Cerebellar cortex (tissue), 1 donor: Measurements from ENCODE around the gene ECI2.

Experiments used
- DNase-seq: peaks from one replicate; pipeline ENCODE4 v3.0.0-alpha.2; 2015; ENCODE audit warnings: low spot score

The ECI2 gene, protein sequence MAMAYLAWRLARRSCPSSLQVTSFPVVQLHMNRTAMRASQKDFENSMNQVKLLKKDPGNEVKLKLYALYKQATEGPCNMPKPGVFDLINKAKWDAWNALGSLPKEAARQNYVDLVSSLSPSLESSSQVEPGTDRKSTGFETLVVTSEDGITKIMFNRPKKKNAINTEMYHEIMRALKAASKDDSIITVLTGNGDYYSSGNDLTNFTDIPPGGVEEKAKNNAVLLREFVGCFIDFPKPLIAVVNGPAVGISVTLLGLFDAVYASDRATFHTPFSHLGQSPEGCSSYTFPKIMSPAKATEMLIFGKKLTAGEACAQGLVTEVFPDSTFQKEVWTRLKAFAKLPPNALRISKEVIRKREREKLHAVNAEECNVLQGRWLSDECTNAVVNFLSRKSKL

DNA sequence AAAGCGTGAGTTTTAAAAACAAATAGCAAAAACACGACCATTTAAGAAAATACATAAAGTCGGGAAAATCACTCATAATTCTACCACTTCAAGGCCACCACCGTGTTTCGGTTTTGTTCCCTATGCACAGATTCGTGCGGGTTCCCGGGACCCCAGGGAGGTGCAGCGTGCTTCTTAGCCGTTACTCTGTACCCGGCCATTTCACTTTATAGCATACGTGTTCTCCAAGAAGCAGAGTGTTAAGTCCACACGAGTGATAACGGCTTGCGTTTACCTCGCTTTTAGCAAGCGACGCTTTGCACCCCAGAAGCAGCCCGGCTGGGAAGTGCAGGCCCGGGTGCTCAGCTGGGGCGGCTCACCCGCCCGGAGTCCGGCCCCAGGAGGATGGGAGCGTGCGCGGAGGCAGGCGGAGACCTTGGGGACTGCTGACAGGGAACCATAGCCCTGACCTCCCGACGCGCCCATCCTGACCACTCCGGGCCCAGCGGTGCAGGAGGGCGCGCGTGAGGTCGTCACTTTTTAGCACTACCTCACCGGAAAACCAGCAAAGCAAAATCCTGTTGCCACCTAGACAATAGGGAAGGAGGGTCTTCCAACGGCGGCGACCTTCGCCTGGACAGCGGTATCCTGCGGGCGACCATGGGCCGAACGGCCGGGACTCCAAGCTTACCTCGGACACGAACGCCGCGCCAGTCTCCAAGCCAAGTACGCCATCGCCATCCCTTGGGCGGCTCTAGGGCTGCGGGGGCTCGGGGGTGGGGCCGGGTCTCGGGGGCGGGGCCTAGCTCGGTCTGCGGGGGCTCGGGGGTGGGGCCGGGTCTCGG is at the start of gene ECI2:
ECI2 (minus strand) TSS at position 735 of the 824 bp plus-strand sequence; CDS start at position 720, 15 bp downstream.
- peak; percentile 58 for DNase-seq

DNA sequence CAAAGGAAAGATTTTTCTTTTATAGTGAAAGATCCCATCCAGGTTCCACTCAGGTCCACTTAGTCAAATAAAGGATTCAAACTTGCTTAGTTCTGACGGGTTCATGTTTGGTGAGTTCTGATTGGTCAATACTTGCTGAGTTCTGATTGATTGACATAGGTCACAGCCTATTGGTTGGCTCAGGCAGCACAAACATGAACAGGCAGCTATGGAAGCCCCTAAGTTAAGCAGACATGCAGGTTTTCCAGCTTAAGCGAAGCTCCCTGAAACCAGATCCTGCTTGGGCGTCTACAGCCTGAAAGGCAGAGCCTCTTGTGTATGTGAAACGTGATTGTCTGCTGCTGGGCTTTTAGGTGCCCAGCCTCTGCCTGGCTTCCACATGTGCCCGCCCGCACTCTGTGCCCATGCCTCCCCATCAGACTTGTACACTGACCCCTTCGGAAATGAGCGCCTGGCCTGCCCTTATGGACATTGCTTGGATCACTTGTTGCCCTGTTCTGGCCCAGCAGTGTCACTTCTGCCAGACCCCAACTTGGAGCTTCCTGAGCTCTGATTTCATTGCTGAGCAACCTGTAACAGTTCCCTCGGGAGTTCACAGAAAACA is 45.4 kb upstream of the ECI2 start:
- no peak for DNase-seq

DNA sequence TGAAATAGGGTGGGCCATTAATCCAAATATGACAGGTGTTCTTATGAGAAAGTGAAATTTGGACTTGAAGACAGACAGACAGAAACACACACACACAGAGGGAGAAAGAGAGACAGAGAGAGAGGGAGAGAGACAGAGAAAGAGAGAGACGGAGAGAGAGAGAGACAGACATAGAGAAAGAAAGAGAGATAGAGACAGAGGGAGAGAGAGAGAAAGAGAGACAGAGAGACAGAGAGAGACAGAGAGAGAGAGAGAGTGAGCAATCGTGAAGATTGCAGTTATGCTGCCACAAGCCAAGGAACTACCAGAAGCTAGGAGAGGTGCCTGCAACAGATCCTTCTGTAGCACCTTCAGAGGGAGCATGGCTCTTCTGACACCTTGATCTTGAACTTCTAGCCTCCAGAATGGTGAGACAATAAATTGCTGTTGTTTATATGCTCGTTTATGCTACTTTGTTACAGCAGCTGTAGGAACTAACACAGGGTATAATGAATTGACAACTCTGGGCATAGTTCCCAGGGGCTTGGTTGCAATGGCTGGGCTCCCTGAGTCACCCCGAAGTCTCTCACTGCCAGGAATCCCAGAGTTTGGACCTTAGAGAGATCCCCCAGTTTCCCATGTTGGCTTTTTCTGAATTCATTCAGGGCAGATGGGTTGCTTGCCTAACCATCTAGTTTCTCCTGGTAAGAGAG is 44.7 kb upstream of the ECI2 start:
- no peak for DNase-seq

DNA sequence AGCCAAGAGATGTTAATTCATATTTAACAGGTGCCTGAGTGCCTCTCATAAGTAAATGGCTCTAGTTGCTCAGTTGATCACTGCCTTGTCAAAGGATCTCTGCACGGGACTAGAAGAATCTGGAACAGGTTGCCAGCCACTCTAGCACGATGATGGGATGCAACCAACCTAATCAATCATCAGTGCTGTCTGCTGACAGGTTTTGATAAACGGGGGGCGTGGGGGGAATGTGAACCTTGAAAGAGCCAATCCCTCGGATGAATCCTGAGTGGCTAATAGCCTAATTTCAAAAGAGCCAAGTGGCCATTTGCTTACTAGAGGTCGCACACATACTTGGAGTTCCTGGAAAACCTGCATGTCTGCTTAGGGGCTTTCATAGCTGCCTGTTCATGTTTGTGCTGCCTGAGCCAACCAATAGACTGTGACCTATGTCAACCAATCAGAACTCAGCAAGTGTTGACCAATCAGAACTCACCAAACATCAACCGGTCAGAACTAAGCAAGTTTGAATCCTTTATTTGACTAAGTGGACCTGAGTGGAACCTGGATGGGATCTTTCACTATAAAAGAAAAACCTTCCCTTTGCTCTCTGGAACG is 43.5 kb upstream of the ECI2 start:
- DNase-seq: no peak

DNA sequence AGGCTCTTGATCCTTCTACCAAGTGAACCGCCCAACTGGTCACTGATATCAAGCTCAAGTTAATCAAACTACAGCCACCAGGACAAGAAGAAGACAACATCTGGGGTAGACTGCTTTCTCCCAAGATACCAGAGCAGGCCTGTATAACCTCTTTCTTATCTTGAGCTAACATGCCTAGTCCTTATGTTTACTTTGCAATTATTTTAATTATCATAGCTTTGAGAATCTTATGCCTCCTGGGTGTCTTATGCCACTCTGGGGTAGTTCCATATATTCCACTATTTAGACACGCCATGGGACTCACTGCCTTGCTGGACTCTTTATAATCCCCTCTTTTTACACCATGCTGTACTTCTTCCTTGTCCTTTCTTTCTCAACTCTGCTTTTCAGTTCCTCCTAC is 41.5 kb upstream of the ECI2 start:
- DNase-seq: no peak

DNA sequence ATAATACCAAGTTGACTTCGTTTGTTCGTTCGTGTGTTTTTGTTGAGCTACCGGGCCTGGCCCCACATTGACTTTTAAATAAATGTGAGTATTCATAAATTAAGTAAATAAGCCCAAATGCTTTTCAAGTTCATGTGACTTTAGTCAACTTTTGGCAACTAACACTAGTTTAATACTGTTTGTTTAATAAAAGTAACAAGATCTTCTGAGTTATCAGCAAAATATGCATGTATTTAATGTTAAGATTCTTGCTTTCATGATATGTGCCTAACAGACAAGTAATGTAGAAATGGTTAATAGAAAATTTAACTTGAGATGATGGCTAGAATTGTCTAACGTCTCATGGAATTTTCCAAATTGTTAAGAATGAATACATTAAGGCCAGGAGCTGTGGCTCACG is 38.7 kb upstream of the ECI2 start:
- DNase-seq: no peak

DNA sequence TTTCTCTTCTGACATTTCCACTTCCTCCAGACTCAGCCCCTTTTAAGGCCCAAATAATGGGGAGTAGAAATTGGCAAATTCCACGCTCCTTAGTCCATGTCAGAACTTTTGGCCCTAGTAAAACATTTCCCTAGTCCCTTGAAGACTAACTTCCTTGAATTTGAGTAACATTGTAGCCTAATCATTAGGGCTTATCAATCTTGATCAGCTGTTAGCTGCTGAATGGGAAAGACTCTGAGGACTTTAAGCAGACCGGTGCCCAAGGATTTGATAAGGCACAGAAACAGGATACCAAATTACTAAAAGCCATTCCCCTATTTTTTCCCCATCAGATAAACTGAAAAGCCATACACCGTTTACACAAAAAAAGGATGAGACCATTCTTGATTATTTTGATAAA is 37.0 kb upstream of the ECI2 start:
- DNase-seq: no peak

DNA sequence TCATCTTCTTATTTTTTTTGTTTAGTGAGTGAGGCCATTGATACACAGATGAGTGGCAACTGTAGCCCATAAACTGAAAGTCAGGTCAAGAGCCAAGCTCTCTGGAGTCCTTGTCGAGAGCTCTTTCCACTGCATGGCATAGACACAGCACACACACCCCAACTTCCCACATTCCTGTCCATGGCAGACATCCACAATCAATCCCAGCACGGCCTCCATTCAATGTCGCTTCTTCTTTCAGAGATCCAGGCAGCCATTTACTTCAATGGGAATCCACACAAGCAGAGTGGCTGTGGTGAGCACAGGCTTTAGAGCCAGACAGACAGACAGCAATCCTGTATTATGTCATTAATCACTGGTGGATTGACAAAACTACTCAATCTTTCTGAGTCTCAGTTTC is 34.9 kb upstream of the ECI2 start:
- no peak for DNase-seq

DNA sequence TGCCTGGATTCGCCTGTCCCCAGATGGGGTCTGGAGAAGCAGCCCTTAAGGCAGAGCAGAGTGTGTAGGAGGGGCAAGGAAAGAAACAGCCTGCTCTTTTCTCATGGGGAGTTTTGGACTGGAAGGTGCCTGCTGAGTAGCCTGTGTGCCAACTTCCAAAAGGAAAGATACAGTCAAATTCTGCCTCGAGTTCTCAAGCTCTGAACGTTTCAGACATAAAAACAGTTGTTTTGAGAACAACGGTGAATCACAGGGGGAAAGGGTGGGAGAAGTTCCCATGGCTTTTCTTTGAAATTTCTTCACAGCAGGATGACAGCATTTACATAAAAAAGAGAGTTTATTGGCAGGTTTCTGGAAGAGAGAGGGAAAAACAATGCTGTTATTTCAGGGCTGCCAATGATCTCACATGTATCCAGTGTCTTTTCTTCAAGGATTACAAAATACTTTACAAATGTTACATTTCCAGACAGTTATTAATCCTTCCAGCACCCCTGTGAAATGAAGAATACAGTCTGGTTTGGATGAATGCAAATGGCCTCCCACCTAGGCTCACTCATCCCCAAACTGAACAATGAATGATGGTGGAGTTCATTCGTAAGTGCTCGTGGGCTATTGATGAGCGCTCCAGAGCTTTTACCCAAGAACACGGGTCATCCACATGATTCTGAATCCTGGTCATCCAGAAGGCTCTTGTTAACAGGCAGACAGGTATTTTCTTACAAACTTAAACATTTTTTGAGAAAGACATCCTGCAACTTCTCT is 33.8 kb upstream of the ECI2 start:
- DNase-seq: no peak

DNA sequence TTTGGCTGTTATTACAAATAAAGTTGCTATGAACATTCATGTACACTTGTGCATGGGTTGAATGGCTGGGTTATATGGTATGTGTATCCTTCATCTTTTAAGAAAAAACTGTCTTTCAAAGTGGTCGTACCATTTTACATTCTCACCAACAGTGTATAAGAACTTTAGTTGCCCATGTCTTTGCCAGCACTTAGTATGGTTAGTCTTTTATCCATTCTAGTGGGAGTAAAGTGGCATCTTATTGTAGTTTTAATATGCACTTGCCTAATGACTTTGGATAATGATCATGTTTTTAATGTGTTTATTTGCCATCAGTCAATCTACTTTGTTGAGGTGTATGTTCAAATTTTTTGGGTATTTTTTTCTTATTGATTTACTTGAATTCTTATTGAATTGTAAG is 32.5 kb upstream of the ECI2 start:
- DNase-seq: no peak

DNA sequence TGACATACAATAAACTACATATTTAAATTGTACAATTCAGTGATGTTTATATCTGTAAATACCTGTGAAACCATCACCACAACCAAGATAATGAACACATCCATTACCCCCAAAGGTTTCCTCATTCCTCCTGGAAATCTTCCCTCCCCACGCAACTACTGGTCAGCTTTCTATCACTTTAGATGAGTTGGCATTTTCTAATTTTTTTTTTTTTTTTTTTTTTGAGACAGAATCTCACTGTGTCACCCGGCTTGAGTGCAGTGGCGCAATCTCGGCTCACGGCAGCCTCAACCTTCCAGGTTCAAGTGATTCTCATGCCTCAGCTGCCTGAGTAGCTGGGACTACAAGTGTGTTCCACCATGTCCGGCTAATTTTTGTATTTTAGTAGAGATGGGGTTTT is 31.7 kb upstream of the ECI2 start:
- DNase-seq: no peak

DNA sequence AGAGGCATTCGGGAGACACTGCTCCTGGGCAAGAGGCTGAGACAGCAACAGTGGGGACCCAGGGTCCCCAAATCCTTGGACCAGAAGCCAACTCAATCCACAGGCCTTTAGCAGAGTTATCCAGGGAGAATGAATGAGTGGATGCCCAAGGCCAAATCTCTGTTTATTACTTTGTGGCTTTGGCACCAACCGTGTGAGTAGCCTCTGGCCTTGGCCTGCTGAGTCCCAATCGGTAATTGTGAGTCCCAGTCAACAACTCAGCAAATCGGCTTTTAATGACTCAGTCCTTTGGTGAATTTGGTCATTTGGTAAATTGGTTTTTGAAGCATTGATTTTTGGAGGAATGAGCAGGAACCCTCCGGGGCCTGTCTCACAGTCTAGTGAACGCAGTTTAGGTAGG is 29.1 kb upstream of the ECI2 start:
- DNase-seq: no peak

DNA sequence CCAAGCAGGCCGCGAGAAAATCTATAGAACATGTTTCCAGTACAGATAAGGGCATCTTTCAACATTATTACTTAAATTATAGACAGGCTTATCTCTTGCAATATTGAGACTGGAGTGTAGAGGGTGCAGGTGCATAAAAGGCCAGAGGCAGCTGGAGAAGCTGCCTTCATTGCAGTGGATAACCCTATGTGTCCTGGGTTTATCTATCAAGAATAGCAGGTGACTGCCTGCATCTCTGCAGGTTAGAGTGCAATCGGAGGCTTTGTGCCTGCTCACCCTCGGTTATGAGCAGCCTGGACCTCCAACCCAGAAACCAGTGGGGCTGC is 28.7 kb upstream of the ECI2 start:
- no peak for DNase-seq

DNA sequence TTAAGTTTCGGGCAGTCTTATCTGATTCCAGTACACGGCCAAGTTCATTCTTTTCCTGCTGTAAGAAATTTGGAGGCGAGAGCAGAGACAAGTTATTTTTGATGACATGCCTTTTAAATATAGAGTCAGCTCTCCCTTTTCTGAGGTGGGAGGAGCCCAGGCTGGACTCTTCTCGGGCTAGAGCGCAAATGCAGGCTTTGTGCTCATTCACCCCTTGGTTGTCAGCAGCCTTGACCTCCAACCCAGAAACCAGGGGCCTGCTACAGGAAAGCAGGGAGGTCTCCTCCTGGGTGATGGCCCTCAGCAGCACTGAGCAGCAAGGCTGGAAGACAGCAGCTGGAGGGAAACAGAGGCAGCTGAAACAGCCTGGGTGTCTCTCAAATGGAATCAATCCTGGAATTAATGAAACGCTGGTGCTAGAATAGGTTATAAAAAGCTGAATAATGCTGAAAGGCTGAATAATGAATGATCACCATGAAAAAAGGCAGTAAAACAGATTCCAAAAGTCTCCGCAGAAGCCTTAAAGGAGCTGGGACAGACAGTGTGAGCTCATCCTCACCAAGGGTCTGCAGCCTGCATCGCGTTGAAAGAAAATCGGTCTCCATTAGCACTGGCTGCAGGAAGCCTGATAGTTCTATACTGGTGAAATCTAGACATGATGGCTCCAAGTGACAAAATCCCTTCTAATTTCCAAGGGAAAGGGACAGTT is 28.2 kb upstream of the ECI2 start:
- DNase-seq: no peak

DNA sequence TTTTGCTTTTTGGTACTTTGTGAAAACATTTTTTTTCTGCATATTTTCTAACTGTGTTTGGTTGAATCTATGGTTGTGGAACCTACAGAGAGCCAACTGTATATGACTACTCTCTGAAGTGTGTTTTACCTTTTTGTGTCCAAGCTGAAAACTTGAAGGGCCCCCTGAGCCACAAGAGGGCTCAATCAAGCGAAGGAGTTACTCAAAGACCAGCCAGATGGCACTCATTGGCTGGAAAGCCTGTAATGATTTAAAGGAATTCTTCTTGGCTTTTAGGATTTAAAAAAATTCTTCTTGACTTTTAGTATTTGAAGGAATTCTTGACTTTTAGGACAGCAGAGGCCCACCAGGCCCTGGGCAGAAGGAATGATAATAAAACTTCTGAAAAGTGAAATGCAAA is 27.0 kb upstream of the ECI2 start:
- DNase-seq: peak; percentile 5

DNA sequence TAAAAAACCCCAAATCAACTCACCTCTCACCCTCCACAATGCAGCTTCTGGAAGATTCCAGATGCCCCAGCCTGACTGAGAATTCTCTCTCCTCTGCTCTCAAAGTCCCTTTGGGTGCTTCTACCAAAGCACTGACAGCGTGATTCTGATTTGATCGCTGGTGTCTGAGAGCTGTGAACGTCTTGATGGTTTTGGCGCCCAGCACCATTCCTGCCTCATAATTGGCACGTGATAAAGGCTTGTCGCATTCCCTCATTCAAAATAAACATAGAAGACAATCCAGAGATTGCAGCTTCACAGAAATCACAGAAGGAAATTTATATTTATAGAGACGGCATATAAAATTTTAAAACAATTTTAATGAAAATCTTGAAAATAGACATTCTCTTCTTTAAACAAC is 24.1 kb upstream of the ECI2 start:
- DNase-seq: no peak

DNA sequence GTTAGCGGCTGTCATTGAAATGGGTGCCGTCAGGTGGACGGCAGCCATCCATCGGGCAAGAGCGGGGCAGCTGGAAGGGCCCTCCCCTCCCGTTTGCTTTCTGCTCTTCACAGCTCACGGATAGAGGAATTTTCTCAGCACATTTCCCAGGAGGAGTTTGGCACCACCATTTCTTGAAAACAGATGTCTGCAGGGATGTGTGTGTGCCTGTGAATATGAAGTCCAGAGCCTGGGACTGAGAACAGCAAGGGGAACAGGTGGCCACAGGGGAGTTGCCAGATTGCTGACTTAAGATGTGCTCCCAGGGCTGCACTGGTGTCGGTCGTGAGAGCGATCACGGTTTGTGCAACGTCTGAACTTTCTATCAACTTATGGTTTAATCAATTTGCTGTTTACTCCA is 22.1 kb upstream of the ECI2 start:
- no peak for DNase-seq

DNA sequence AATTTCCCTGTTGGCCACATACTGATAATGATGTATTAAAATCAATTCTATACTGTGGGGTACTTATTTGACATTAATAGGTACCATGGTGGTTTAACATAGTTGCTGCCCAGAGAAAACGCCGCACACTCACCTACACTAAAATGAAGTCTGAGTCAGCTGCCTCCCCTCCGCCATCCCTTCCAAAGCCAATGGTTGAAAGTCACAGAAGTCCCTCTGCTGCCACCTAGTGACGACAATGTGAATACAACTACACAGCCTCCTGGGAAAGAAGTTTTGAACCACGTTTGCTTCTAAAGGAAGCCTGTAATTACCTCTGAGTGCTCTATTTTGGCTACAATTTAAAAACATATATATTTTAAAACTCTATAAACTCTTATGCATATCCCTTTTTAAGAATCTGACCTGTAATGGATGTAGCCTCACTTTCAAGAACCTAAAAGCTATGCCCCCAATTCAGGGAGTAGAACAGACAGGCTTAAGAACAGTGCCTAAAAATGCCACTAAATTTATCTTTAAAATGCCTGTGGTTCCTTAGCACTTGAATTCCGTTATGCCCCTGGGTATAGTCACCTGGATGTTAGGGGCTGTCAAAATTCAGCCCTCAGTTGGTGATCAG is 20.6 kb upstream of the ECI2 start:
- DNase-seq: peak; percentile 85

DNA sequence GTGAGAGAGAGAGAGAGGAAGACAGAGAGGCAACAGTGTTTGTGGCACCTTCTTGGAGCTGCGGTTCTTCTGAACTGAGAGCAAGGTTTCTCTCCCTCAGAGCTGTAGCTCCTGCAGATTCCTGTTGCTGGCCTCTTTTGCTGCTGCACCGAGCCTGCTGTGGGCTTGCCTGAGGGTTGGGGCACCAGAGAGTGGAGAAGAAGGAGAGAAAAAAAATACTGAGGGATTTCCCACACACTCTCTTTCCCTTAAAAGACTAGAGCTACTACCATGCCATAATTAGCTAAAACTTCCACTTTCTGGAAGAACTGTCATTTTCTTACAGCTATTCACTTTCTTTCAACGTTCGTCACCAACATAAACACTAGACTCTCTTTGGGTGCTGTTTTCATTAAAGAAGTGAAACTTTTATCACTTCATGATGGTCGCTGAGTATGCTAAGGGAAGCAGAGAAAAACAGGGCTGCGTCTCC is 18.2 kb upstream of the ECI2 start:
- no peak for DNase-seq

DNA sequence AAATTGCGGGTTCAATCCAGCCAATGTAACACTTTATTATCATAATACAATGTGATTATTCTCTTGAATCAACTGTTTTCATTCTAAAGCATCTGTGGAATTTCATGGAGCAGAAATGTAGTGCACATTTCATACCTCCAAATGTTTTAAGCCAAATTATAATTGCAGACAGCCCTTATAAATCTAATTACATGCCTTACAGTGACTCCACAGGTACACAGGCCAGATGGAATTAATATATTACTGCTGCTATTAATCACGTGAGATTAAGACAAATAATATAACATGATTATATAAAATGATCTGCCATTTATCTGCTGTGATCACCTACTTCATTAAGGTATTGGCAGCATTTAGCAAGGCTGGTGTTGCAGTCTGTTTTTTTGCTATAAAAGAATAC is 9.7 kb upstream of the ECI2 start:
- DNase-seq: no peak
